Mammary epithelial cell (primary cell): Measurements from ENCODE around the gene RNF133.

Experiments
- EZH2 ChIP-seq: IDR thresholded peaks from 2 replicates; pipeline ENCODE4 v1.6.1; 2012; ENCODE audit warnings: low read length, inconsistent platforms, borderline replicate concordance
- TF ChIP-seq, protein P1 (sequence below), 2 donors: IDR thresholded peaks in 1 of 2; conservative IDR thresholded peaks in 1 of 2; 2 replicates each; pipeline ENCODE4 v1.5.1; 2011 to 2012; ENCODE audit warnings: inconsistent platforms in 2 of 2, low read length in 2 of 2, mild to moderate bottlenecking in 2 of 2, control low read depth in 1 of 2, low read depth in 1 of 2; ENCODE audit not compliant: insufficient read depth in 1 of 2; ENCODE audit errors: extremely low read depth in 1 of 2

- TF ChIP-seq, protein P1, sequence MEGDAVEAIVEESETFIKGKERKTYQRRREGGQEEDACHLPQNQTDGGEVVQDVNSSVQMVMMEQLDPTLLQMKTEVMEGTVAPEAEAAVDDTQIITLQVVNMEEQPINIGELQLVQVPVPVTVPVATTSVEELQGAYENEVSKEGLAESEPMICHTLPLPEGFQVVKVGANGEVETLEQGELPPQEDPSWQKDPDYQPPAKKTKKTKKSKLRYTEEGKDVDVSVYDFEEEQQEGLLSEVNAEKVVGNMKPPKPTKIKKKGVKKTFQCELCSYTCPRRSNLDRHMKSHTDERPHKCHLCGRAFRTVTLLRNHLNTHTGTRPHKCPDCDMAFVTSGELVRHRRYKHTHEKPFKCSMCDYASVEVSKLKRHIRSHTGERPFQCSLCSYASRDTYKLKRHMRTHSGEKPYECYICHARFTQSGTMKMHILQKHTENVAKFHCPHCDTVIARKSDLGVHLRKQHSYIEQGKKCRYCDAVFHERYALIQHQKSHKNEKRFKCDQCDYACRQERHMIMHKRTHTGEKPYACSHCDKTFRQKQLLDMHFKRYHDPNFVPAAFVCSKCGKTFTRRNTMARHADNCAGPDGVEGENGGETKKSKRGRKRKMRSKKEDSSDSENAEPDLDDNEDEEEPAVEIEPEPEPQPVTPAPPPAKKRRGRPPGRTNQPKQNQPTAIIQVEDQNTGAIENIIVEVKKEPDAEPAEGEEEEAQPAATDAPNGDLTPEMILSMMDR (conservative IDR thresholded peaks at IDR 0.05 in 1 of 2, IDR thresholded peaks at IDR 0.05 in 1 of 2; ENCODE audit: extremely low read depth in 1 of 2, insufficient read depth in 1 of 2, low read depth in 1 of 2, low read length in 2 of 2): no peak
- TF ChIP-seq EZH2: no peak
Observed at GRCh38 chr7:122684504-122684903, 14.4 kb downstream of the RNF133 start.
